ENCODE data around the gene TRNT1.

Gene TRNT1

DNA sequence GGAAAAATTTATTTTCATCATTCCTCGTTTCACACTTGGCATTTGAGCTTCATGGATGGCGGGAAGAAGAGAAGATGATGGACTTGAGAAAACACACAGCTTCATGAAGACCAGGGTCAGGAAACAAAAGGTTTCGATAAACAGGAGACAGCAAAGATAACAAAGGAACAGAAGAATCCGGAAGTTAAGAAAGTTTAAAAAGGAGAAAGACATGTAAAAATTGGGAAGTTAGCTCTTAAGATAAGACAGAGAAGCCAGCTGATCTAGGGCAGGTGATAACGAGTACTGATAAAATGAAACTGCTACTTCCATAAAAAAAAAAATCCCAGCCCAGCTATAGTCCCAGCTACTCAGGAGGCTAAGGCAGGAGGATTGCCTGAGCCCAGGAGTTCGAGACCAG, 40.5 kb upstream of the TRNT1 start:
- TF ChIP-seq CTCF (conservative IDR thresholded peaks at IDR 0.05; ENCODE audit: low read depth, low read length) = no peak
- DNase-seq (ENCODE audit: low read depth) = no peak

GRCh38 chr3:3087279-3087678, 39.5 kb upstream of the TRNT1 start:
- no peak for TF ChIP-seq CTCF (conservative IDR thresholded peaks at IDR 0.05; ENCODE audit: low read depth, low read length)
- DNase-seq (ENCODE audit: low read depth) = no peak
- H3K4me3 ChIP-seq (ENCODE audit: low read depth, low read length) = no peak overlapping the region

More for the DNA sequence above, 40.5 kb upstream of the TRNT1 start:
- H3K4me3 ChIP-seq (ENCODE audit: low read depth, low read length) = no peak overlapping the region

DNA sequence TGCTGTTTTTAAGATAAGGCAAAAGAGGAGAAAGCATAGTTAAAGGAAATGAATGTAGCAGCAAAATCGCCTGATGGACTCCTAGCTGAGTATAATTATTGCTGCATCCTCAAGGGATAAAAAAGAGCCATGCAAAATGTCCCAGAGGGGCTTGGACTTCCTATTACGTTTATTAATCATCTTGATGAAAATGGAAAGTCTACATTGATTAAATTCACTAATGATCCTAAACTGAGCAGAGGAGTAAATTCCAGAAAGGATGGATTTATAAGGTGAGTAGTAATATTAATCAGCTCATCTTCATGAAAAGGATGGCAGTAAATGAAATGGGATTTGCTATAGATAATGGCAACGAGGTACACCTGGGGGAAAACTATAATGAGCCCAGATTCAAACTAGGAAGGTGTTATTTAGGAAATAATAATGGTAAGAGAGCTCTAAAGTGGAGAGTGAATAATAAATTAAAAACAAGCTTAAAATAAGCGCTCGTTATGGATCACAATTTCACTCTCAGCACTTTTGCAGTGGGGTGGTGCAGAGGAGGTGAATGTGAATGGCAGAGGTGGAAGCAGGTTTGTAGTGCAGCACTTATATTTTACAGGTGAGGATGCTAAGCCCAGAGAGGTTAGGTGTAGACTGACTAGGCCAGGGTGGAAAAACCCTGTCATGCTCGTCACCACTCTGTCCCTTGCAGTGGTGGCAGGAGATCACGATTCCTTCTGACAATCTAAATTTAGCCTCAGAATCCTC, 38.8 kb upstream of the TRNT1 start:
- H3K4me3 ChIP-seq (ENCODE audit: low read depth, low read length) = no peak overlapping the region
- TF ChIP-seq CTCF (conservative IDR thresholded peaks at IDR 0.05; ENCODE audit: low read depth, low read length) = no peak
- no peak for DNase-seq (ENCODE audit: low read depth)

GRCh38 chr3:3089017-3089416, 37.7 kb upstream of the TRNT1 start:
- DNase-seq (ENCODE audit: low read depth) = no peak
- no peak for TF ChIP-seq CTCF (conservative IDR thresholded peaks at IDR 0.05; ENCODE audit: low read depth, low read length)

GRCh38 chr3:3097958-3098357, 28.8 kb upstream of the TRNT1 start:
- no peak overlapping the region for H3K4me3 ChIP-seq (ENCODE audit: low read depth, low read length)
- no peak for TF ChIP-seq CTCF (conservative IDR thresholded peaks at IDR 0.05; ENCODE audit: low read depth, low read length)
- no peak for DNase-seq (ENCODE audit: low read depth)

More at GRCh38 chr3:3089017-3089416, 37.7 kb upstream of the TRNT1 start:
- H3K4me3 ChIP-seq (ENCODE audit: low read depth, low read length) = no peak overlapping the region

GRCh38 chr3:3101660-3102458, 24.9 kb upstream of the TRNT1 start:
- no peak overlapping the region for H3K4me3 ChIP-seq (ENCODE audit: low read depth, low read length)

More at GRCh38 chr3:3101660-3102458, 24.9 kb upstream of the TRNT1 start:
- no peak for TF ChIP-seq CTCF (conservative IDR thresholded peaks at IDR 0.05; ENCODE audit: low read depth, low read length)
- no peak for DNase-seq (ENCODE audit: low read depth)

Measured in choroid plexus epithelial cell (primary cell).